ENCODE measurements around the gene TMOD4. TPM values are rescaled to one million over a fixed set of nuclear protein-coding genes. Genes with fewer than 3 reads are reported as not detected.
A peak's percentile ranks its signal among the peaks of the same experiment; 100 is the strongest.

TMOD4 gene
- total and polyA plus RNA-seq, 9 of the 15 experiments (the other 6 are each of a cell fraction or from before 2014, with no cell fraction given) = 0.18 to 1.8 (median 1.1) TPM; not detected in 1

DNA sequence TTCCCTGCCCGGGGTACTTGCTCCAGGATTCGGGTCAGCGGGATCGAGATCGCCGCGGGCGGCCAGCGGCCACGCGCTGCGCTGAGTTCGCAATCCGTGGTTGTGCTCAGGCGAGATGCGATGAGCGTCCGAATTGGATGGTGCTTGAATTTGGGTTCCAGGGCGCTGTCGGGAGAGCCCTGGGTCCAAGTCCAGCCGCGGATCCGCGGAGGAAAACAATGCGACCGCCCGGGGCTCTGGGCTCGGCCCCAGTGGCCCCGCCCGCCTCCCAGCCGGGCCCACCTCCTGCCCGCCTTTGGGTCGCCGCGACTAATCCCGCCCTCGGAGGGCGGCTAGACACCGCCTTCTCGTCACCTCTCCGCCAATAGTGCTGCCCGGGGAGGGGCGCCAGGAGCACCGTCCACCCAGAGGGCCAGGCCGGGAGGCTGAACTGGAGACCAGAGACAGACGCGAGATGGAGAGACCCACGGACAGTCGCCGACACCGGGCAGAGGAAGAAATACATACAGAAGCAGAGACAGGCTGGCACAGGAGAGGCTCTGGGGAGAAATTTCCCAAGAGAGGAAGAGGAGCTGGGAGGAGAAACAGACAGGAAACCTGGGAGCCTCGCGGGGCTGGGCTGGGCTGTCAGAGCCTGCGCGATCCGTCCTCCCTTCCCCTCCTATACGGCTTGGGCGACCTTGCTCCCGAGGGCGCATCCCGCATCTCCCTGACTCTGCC lies 29.2 kb downstream of the TMOD4 start, which contains the start of gene SEMA6C (continued):
- TF ChIP-seq, protein P1, sequence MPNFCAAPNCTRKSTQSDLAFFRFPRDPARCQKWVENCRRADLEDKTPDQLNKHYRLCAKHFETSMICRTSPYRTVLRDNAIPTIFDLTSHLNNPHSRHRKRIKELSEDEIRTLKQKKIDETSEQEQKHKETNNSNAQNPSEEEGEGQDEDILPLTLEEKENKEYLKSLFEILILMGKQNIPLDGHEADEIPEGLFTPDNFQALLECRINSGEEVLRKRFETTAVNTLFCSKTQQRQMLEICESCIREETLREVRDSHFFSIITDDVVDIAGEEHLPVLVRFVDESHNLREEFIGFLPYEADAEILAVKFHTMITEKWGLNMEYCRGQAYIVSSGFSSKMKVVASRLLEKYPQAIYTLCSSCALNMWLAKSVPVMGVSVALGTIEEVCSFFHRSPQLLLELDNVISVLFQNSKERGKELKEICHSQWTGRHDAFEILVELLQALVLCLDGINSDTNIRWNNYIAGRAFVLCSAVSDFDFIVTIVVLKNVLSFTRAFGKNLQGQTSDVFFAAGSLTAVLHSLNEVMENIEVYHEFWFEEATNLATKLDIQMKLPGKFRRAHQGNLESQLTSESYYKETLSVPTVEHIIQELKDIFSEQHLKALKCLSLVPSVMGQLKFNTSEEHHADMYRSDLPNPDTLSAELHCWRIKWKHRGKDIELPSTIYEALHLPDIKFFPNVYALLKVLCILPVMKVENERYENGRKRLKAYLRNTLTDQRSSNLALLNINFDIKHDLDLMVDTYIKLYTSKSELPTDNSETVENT (CRISPR knock-in tag; IDR thresholded peaks at IDR 0.05) = no peak; the same call in 1 of the 2 replicates
- peak; percentile 92 for TF ChIP-seq POLR2G (IDR thresholded peaks at IDR 0.05; ENCODE audit: low read depth, low read length)
- no peak for TF ChIP-seq STAT5A (IDR thresholded peaks at IDR 0.05; ENCODE audit: borderline replicate concordance, low read length)
- no peak for TF ChIP-seq LEF1 (IDR thresholded peaks at IDR 0.05)
- no peak for TF ChIP-seq CCAR2 (IDR thresholded peaks at IDR 0.05; ENCODE audit: low read depth, low read length)
- TF ChIP-seq ZKSCAN1 (IDR thresholded peaks at IDR 0.05; ENCODE audit: low read depth, low read length) = no peak
- no peak for TF ChIP-seq ZNF696 (CRISPR knock-in tag; conservative IDR thresholded peaks at IDR 0.05)
- peak in 1 of 3 experiments; percentile 4 for TF ChIP-seq YY1 (IDR thresholded peaks at IDR 0.05; ENCODE audit: borderline replicate concordance in 1 of 3, control insufficient read depth in 1 of 3, extremely low read depth in 1 of 3, insufficient read depth in 3 of 3, insufficient read length in 1 of 3, insufficient replicate concordance in 2 of 3, low read depth in 1 of 3, low read length in 2 of 3)
- no peak for TF ChIP-seq MAFK (IDR thresholded peaks at IDR 0.05; ENCODE audit: low read length)
- TF ChIP-seq, protein P2, sequence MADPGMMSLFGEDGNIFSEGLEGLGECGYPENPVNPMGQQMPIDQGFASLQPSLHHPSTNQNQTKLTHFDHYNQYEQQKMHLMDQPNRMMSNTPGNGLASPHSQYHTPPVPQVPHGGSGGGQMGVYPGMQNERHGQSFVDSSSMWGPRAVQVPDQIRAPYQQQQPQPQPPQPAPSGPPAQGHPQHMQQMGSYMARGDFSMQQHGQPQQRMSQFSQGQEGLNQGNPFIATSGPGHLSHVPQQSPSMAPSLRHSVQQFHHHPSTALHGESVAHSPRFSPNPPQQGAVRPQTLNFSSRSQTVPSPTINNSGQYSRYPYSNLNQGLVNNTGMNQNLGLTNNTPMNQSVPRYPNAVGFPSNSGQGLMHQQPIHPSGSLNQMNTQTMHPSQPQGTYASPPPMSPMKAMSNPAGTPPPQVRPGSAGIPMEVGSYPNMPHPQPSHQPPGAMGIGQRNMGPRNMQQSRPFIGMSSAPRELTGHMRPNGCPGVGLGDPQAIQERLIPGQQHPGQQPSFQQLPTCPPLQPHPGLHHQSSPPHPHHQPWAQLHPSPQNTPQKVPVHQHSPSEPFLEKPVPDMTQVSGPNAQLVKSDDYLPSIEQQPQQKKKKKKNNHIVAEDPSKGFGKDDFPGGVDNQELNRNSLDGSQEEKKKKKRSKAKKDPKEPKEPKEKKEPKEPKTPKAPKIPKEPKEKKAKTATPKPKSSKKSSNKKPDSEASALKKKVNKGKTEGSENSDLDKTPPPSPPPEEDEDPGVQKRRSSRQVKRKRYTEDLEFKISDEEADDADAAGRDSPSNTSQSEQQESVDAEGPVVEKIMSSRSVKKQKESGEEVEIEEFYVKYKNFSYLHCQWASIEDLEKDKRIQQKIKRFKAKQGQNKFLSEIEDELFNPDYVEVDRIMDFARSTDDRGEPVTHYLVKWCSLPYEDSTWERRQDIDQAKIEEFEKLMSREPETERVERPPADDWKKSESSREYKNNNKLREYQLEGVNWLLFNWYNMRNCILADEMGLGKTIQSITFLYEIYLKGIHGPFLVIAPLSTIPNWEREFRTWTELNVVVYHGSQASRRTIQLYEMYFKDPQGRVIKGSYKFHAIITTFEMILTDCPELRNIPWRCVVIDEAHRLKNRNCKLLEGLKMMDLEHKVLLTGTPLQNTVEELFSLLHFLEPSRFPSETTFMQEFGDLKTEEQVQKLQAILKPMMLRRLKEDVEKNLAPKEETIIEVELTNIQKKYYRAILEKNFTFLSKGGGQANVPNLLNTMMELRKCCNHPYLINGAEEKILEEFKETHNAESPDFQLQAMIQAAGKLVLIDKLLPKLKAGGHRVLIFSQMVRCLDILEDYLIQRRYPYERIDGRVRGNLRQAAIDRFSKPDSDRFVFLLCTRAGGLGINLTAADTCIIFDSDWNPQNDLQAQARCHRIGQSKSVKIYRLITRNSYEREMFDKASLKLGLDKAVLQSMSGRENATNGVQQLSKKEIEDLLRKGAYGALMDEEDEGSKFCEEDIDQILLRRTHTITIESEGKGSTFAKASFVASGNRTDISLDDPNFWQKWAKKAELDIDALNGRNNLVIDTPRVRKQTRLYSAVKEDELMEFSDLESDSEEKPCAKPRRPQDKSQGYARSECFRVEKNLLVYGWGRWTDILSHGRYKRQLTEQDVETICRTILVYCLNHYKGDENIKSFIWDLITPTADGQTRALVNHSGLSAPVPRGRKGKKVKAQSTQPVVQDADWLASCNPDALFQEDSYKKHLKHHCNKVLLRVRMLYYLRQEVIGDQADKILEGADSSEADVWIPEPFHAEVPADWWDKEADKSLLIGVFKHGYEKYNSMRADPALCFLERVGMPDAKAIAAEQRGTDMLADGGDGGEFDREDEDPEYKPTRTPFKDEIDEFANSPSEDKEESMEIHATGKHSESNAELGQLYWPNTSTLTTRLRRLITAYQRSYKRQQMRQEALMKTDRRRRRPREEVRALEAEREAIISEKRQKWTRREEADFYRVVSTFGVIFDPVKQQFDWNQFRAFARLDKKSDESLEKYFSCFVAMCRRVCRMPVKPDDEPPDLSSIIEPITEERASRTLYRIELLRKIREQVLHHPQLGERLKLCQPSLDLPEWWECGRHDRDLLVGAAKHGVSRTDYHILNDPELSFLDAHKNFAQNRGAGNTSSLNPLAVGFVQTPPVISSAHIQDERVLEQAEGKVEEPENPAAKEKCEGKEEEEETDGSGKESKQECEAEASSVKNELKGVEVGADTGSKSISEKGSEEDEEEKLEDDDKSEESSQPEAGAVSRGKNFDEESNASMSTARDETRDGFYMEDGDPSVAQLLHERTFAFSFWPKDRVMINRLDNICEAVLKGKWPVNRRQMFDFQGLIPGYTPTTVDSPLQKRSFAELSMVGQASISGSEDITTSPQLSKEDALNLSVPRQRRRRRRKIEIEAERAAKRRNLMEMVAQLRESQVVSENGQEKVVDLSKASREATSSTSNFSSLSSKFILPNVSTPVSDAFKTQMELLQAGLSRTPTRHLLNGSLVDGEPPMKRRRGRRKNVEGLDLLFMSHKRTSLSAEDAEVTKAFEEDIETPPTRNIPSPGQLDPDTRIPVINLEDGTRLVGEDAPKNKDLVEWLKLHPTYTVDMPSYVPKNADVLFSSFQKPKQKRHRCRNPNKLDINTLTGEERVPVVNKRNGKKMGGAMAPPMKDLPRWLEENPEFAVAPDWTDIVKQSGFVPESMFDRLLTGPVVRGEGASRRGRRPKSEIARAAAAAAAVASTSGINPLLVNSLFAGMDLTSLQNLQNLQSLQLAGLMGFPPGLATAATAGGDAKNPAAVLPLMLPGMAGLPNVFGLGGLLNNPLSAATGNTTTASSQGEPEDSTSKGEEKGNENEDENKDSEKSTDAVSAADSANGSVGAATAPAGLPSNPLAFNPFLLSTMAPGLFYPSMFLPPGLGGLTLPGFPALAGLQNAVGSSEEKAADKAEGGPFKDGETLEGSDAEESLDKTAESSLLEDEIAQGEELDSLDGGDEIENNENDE (IDR thresholded peaks at IDR 0.05; ENCODE audit: low read depth, low read length) = no peak
